T-helper 17 cell (primary cell): ENCODE measurements around the gene TMEM63A. TPM values are rescaled to one million over a fixed set of nuclear protein-coding genes. Genes with fewer than 3 reads are reported as not detected.
A peak's percentile ranks its signal among the peaks of the same experiment; 100 is the strongest.

Experiments used
- ATAC-seq: fragments of 150-1000 bp; cut with Tn5 transposase; 2 replicates; pipeline ENCODE4 v1.10.0; 2021; ENCODE audit warnings: mild to moderate bottlenecking, moderate library complexity
- DNase-seq, 3 donors: peaks; one replicate each; pipeline versions ENCODE4 v3.0.0 to v3.0.0-alpha.2; 2020 to 2021
- H3K9me3 ChIP-seq: one replicate; pipeline ENCODE4 v1.7.0; 2013; ENCODE audit warnings: low read length, mild to moderate bottlenecking; ENCODE audit not compliant: control insufficient read depth, poor library complexity, severe bottlenecking
- H3K27ac Mint-ChIP-seq: one replicate; pipeline ENCODE4 v1.8.0; 2022; ENCODE audit warnings: mild to moderate bottlenecking, moderate library complexity, mixed read lengths
- H3K27me3 Mint-ChIP-seq: one replicate; pipeline ENCODE4 v1.8.0; 2022; ENCODE audit warnings: mixed read lengths
- H3K36me3 Mint-ChIP-seq: one replicate; pipeline ENCODE4 v1.8.0; 2022; ENCODE audit warnings: low read depth, mixed read lengths
- H3K4me1 Mint-ChIP-seq: one replicate; pipeline ENCODE4 v1.8.0; 2022; ENCODE audit warnings: mild to moderate bottlenecking, mixed read lengths
- H3K4me3 Mint-ChIP-seq: one replicate; pipeline ENCODE4 v1.8.0; 2022; ENCODE audit warnings: mild to moderate bottlenecking, moderate library complexity, mixed read lengths
- total RNA-seq, 4 donors: library from RNA in 2 of 4; stranded (reverse) in 2 of 4; gene quantifications; one replicate each; pipeline ENCODE4 v1.2.3 and lab custom pipeline; 2022 to 2026

The TMEM63A gene
- total RNA-seq, 2 donors from 2014 or later = 269 to 280 TPM

- Mint-ChIP-seq H3K4me3 (no peak overlapping the region), H3K4me1 (peaks cover 6% of the 10 kb centered on the region), H3K36me3 (no peaks in the 10 kb centered on the region), H3K27ac (no peak overlapping the region), H3K27me3 (no peaks in the 10 kb centered on the region)
- no peaks in the 10 kb centered on the region for H3K9me3 ChIP-seq
- no peak for ATAC-seq
- DNase-seq = no peak
These were observed 46.3 kb downstream of the TMEM63A start for GRCh38 chr1:225835856-225836255.

GRCh38 chr1:225834417-225835329 lies 47.5 kb downstream of the TMEM63A start:
- no peaks in the 10 kb centered on the region for H3K36me3 Mint-ChIP-seq
- ATAC-seq = no peak
- no peak for DNase-seq
- peaks cover 2% of the 10 kb centered on the region for H3K4me1 Mint-ChIP-seq
- H3K4me3 Mint-ChIP-seq = no peak overlapping the region
- no peak overlapping the region for H3K27ac Mint-ChIP-seq
- H3K27me3 Mint-ChIP-seq = no peaks in the 10 kb centered on the region
- no peaks in the 10 kb centered on the region for H3K9me3 ChIP-seq

- H3K27ac Mint-ChIP-seq = no peak overlapping the region
These were observed 51.3 kb downstream of the TMEM63A start for GRCh38 chr1:225830841-225831240.

GRCh38 chr1:225828706-225829345 lies 53.4 kb downstream of the TMEM63A start:
- Mint-ChIP-seq H3K36me3 (peaks cover 3% of the 10 kb centered on the region), H3K27ac (no peak overlapping the region), H3K4me3 (peak overlapping the region; percentile 19), H3K4me1 (no peaks in the 10 kb centered on the region), H3K27me3 (no peaks in the 10 kb centered on the region)
- ATAC-seq (no peak), DNase-seq (no peak)
- no peaks in the 10 kb centered on the region for H3K9me3 ChIP-seq

More at GRCh38 chr1:225830841-225831240, 51.3 kb downstream of the TMEM63A start:
- no peaks in the 10 kb centered on the region for H3K9me3 ChIP-seq
- Mint-ChIP-seq H3K4me3 (no peak overlapping the region), H3K36me3 (peaks cover 3% of the 10 kb centered on the region), H3K4me1 (no peaks in the 10 kb centered on the region), H3K27me3 (no peaks in the 10 kb centered on the region)
- DNase-seq = no peak
- no peak for ATAC-seq

- no peaks in the 10 kb centered on the region for H3K9me3 ChIP-seq
- no peak for DNase-seq
- Mint-ChIP-seq H3K36me3 (peaks cover 3% of the 10 kb centered on the region), H3K27ac (no peak overlapping the region), H3K4me1 (no peaks in the 10 kb centered on the region), H3K27me3 (no peaks in the 10 kb centered on the region), H3K4me3 (no peak overlapping the region)
- no peak for ATAC-seq
These were observed 55.1 kb downstream of the TMEM63A start for GRCh38 chr1:225827076-225827475.

- Mint-ChIP-seq H3K4me3 (no peak overlapping the region), H3K4me1 (no peaks in the 10 kb centered on the region), H3K27ac (no peak overlapping the region), H3K36me3 (peaks cover 3% of the 10 kb centered on the region), H3K27me3 (no peaks in the 10 kb centered on the region)
- ATAC-seq (no peak), DNase-seq (no peak)
- H3K9me3 ChIP-seq = no peaks in the 10 kb centered on the region
These were observed 56.6 kb downstream of the TMEM63A start for GRCh38 chr1:225825607-225826007.

- Mint-ChIP-seq H3K4me3 (no peak overlapping the region), H3K27ac (no peak overlapping the region), H3K36me3 (peaks cover 3% of the 10 kb centered on the region), H3K27me3 (no peaks in the 10 kb centered on the region), H3K4me1 (no peaks in the 10 kb centered on the region)
- DNase-seq (no peak), ATAC-seq (no peak)
- H3K9me3 ChIP-seq = no peaks in the 10 kb centered on the region
These were observed 57.1 kb downstream of the TMEM63A start for GRCh38 chr1:225825078-225825477.

- no peak for DNase-seq
- H3K4me3 Mint-ChIP-seq = no peak overlapping the region
- no peaks in the 10 kb centered on the region for H3K4me1 Mint-ChIP-seq
- peaks cover 3% of the 10 kb centered on the region for H3K36me3 Mint-ChIP-seq
- no peak overlapping the region for H3K27ac Mint-ChIP-seq
- no peaks in the 10 kb centered on the region for H3K27me3 Mint-ChIP-seq
- no peaks in the 10 kb centered on the region for H3K9me3 ChIP-seq
- no peak for ATAC-seq
These were observed 57.6 kb downstream of the TMEM63A start for GRCh38 chr1:225824533-225824941.

GRCh38 chr1:225823811-225824261 lies 58.3 kb downstream of the TMEM63A start:
- H3K27me3 Mint-ChIP-seq = no peaks in the 10 kb centered on the region
- no peaks in the 10 kb centered on the region for H3K4me1 Mint-ChIP-seq
- H3K36me3 Mint-ChIP-seq = peaks cover 3% of the 10 kb centered on the region
- no peak for ATAC-seq
- DNase-seq = no peak
- H3K4me3 Mint-ChIP-seq = no peak overlapping the region
- H3K9me3 ChIP-seq = no peaks in the 10 kb centered on the region
- H3K27ac Mint-ChIP-seq = no peak overlapping the region

- Mint-ChIP-seq H3K4me3 (no peak overlapping the region), H3K4me1 (no peaks in the 10 kb centered on the region), H3K36me3 (peaks cover 3% of the 10 kb centered on the region), H3K27ac (no peak overlapping the region), H3K27me3 (no peaks in the 10 kb centered on the region)
- ATAC-seq (no peak), DNase-seq (no peak)
- H3K9me3 ChIP-seq = no peaks in the 10 kb centered on the region
These were observed 59.4 kb downstream of the TMEM63A start for GRCh38 chr1:225822655-225823403.

- H3K9me3 ChIP-seq = no peaks in the 10 kb centered on the region
- Mint-ChIP-seq H3K27me3 (no peaks in the 10 kb centered on the region), H3K4me1 (no peaks in the 10 kb centered on the region), H3K36me3 (no peaks in the 10 kb centered on the region), H3K27ac (no peak overlapping the region), H3K4me3 (no peak overlapping the region)
- DNase-seq (no peak), ATAC-seq (no peak)
These were observed 61.6 kb downstream of the TMEM63A start for GRCh38 chr1:225820522-225821120.

- H3K4me1 Mint-ChIP-seq = no peaks in the 10 kb centered on the region
These were observed 62.6 kb downstream of the TMEM63A start for GRCh38 chr1:225819346-225820192.

More at GRCh38 chr1:225819346-225820192, 62.6 kb downstream of the TMEM63A start:
- peak overlapping the region; percentile 71 for H3K27ac Mint-ChIP-seq
- ATAC-seq = no peak
- no peaks in the 10 kb centered on the region for H3K36me3 Mint-ChIP-seq
- DNase-seq = no peak
- no peaks in the 10 kb centered on the region for H3K9me3 ChIP-seq
- no peak overlapping the region for H3K4me3 Mint-ChIP-seq
- H3K27me3 Mint-ChIP-seq = no peaks in the 10 kb centered on the region
